Measurements from ENCODE around the gene RCBTB2.

GRCh38 chr13:48510698-48511097 is 22.2 kb downstream of the RCBTB2 start:
- TF ChIP-seq EZH2 (IDR thresholded peaks at IDR 0.05) (no peak), EZH2phosphoT487 (IDR thresholded peaks at IDR 0.05) (no peak)

Measured in neural progenitor cell (in vitro differentiated cells).